HCT116 (cell line): Measurements from ENCODE around the gene TMEM164. TPM values are rescaled to one million over a fixed set of nuclear protein-coding genes. Genes with fewer than 3 reads are reported as not detected.

ENCODE experiments used
- ATAC-seq: fragments of 200-7000 bp; cut with Tn5 transposase; 2 replicates; pipeline ENCODE4 v1.9.1; 2020; ENCODE audit warnings: mild to moderate bottlenecking, moderate library complexity
- BruUV-seq: library from RNA; stranded (reverse); fragments of 400-500 nt; replicated peaks from 2 replicates; lab custom pipeline; 2021; lab: Mats Ljungman, UMichigan
- CTCF ChIA-PET: fragments of 300-600 bp; sonication (Branson Sonifier 250); formaldehyde crosslinking; loops from one replicate; lab custom pipeline; 2021; ENCODE audit warnings: antibody characterized with exemption; lab: Charles Lee
- POLR2A ChIA-PET: fragments of 300-600, 350-600 bp; sonication (Branson Sonifier 250); formaldehyde crosslinking; loops from one replicate; lab custom pipeline; 2021; ENCODE audit warnings: antibody characterized with exemption; lab: Charles Lee
- RAD21 ChIA-PET, 2 experiments: fragments of 300-600 bp; sonication (Branson Sonifier 250); formaldehyde crosslinking; loops; one replicate each; lab custom pipeline; 2023; ENCODE audit warnings: low total read pairs in 2 of 2; ENCODE audit not compliant: uncharacterized antibody in 2 of 2, unreplicated experiment in 2 of 2, low non-redundant PET in 1 of 2; lab: Charles Lee
- DNase-seq: peaks from one replicate; pipeline ENCODE4 v3.0.0-alpha.2; 2010; ENCODE audit warnings: low read depth, low spot score
- H2AFZ ChIP-seq: fragments of 200-600 bp; shearing (Covaris generic), sonication (generic); 2 replicates; pipeline ENCODE4 v1.6.1; 2017; ENCODE audit warnings: low read depth, mixed run types, mixed read lengths, antibody characterized with exemption, low read length; ENCODE audit not compliant: poor library complexity, severe bottlenecking
- H3K27ac ChIP-seq: 2 replicates; pipeline ENCODE4 v1.5.1; 2012; ENCODE audit warnings: low read depth, low read length
- H3K27me3 ChIP-seq: fragments of 200-600 bp; sonication (generic); 2 replicates; pipeline ENCODE4 v1.6.1; 2016; ENCODE audit warnings: mixed run types, low read length, mixed read lengths; ENCODE audit not compliant: insufficient read depth
- H3K36me3 ChIP-seq, 2 experiments: fragments of 200-500 bp in 1 of 2; fragments of 200-600 bp in 1 of 2; sonication (Bioruptor generic) in 1 of 2; sonication (generic) in 1 of 2; 2 replicates each; pipeline versions ENCODE4 v1.5.1 to v1.6.1; 2014 to 2016; ENCODE audit warnings: low read length in 2 of 2, inconsistent platforms in 1 of 2, mixed read lengths in 1 of 2, mixed run types in 1 of 2; ENCODE audit not compliant: insufficient read depth in 2 of 2, control insufficient read depth in 1 of 2
- H3K4me1 ChIP-seq, 2 experiments: fragments of 200-600 bp in 1 of 2; sonication (generic) in 1 of 2; 2 replicates each; pipeline versions ENCODE4 v1.5.1 to v1.6.1; 2012 to 2017; ENCODE audit warnings: low read length in 2 of 2, inconsistent platforms in 1 of 2, mild to moderate bottlenecking in 1 of 2, mixed read lengths in 1 of 2, mixed run types in 1 of 2, moderate library complexity in 1 of 2; ENCODE audit not compliant: insufficient read depth in 2 of 2, control insufficient read depth in 1 of 2
- H3K4me2 ChIP-seq: fragments of 200-600 bp; sonication (generic); 2 replicates; pipeline ENCODE4 v1.6.1; 2017; ENCODE audit warnings: mixed run types, low read length, mixed read lengths
- H3K4me3 ChIP-seq, 2 experiments: fragments of 200-600 bp in 1 of 2; sonication (generic) in 1 of 2; replicated peaks in 1 of 2; 2 replicates each; pipeline ENCODE4 v1.5.1; 2011 to 2016; ENCODE audit warnings: low read length in 2 of 2, control low read depth in 1 of 2, low read depth in 1 of 2, mild to moderate bottlenecking in 1 of 2, mixed read lengths in 1 of 2, mixed run types in 1 of 2
- H3K79me2 ChIP-seq: fragments of 200-600 bp; sonication (generic); 2 replicates; pipeline ENCODE4 v1.6.1; 2017; ENCODE audit warnings: mild to moderate bottlenecking, mixed run types, low read length, moderate library complexity, mixed read lengths; ENCODE audit not compliant: insufficient read depth
- H3K9ac ChIP-seq: fragments of 200-600 bp; sonication (generic); 2 replicates; pipeline ENCODE4 v1.6.1; 2016; ENCODE audit warnings: low read length, mixed read lengths
- H3K9me2 ChIP-seq: fragments of 200-600 bp; sonication (generic), shearing (Covaris generic); 2 replicates; pipeline ENCODE4 v1.6.1; 2017; ENCODE audit warnings: mixed run types, mild to moderate bottlenecking, moderate library complexity; ENCODE audit not compliant: insufficient read depth
- H3K9me3 ChIP-seq, 2 experiments: fragments of 200-500 bp in 1 of 2; fragments of 200-600 bp in 1 of 2; sonication (Bioruptor generic) in 1 of 2; sonication (generic) in 1 of 2; 2 replicates each; pipeline ENCODE4 v1.6.1; 2014 to 2017; ENCODE audit warnings: low read length in 2 of 2, mixed read lengths in 2 of 2, inconsistent platforms in 1 of 2, low read depth in 1 of 2, mild to moderate bottlenecking in 1 of 2, mixed run types in 1 of 2, moderate library complexity in 1 of 2; ENCODE audit not compliant: control insufficient read depth in 1 of 2, insufficient read depth in 1 of 2
- H4K20me1 ChIP-seq: fragments of 200-600 bp; sonication (generic), shearing (Covaris generic); 2 replicates; pipeline ENCODE4 v1.6.1; 2017; ENCODE audit warnings: mixed run types, mild to moderate bottlenecking, moderate library complexity; ENCODE audit not compliant: insufficient read depth
- CBX3 ChIP-seq: IDR thresholded peaks from 2 replicates; pipeline ENCODE4 v1.6.1; 2012; ENCODE audit warnings: low read depth
- CEBPB ChIP-seq: IDR thresholded peaks from 2 replicates; pipeline ENCODE4 v1.6.1; 2012; ENCODE audit warnings: low read depth
- CTCF ChIP-seq, 3 experiments: fragments of 200-600 bp in 1 of 3; sonication (generic) in 1 of 3; IDR thresholded peaks in 2 of 3; conservative IDR thresholded peaks in 1 of 3; 2 replicates each; pipeline ENCODE4 v1.5.1; 2012 to 2017; ENCODE audit warnings: low read depth in 2 of 3, low read length in 2 of 3, antibody characterized with exemption in 1 of 3, borderline replicate concordance in 1 of 3, control low read depth in 1 of 3, mild to moderate bottlenecking in 1 of 3, mixed read lengths in 1 of 3, mixed run types in 1 of 3, moderate library complexity in 1 of 3; ENCODE audit not compliant: insufficient read depth in 1 of 3
- JUND ChIP-seq: IDR thresholded peaks from 2 replicates; pipeline ENCODE4 v1.6.1; 2012
- MAX ChIP-seq: IDR thresholded peaks from 2 replicates; pipeline ENCODE4 v1.6.1; 2012
- RAD21 ChIP-seq: IDR thresholded peaks from 2 replicates; pipeline ENCODE4 v1.6.1; 2012; ENCODE audit warnings: low read depth, mild to moderate bottlenecking
- SIN3A ChIP-seq: IDR thresholded peaks from 2 replicates; pipeline ENCODE4 v1.6.1; 2012; ENCODE audit warnings: low read depth
- SRF ChIP-seq: IDR thresholded peaks from 2 replicates; pipeline ENCODE4 v1.6.1; 2012; ENCODE audit warnings: low read depth
- ZBTB33 ChIP-seq: IDR thresholded peaks from 2 replicates; pipeline ENCODE4 v1.6.1; 2011; ENCODE audit warnings: mild to moderate bottlenecking, low read length, moderate library complexity; ENCODE audit not compliant: insufficient replicate concordance; ENCODE audit errors: extremely low read depth
- ZFX ChIP-seq: fragments of 450-650 bp; IDR thresholded peaks from 2 replicates; pipeline ENCODE4 v1.6.1; 2017
- ZNF274 ChIP-seq: fragments of 200-500 bp; sonication (Bioruptor generic); IDR thresholded peaks from 2 replicates; pipeline ENCODE4 v1.6.1; 2014; ENCODE audit warnings: mild to moderate bottlenecking, low read depth, low read length, inconsistent platforms
- intact Hi-C: fragments of 100-400 bp; cut with micrococcal nuclease; formaldehyde crosslinking; loops from 2 replicates; pipeline ENCODE4 v1.10.0; 2022
- total RNA-seq: library from RNA; stranded (reverse); gene quantifications from one replicate; pipeline ENCODE4 v1.2.1, GENCODE V29; 2021; ENCODE audit not compliant: unreplicated experiment

Gene TMEM164
- total RNA-seq, 1 experiment from 2014 or later: 18.7 TPM

- TF ChIP-seq CTCF (IDR thresholded peaks at IDR 0.05 in 2 of 3, conservative IDR thresholded peaks at IDR 0.05 in 1 of 3; ENCODE audit: borderline replicate concordance in 1 of 3, insufficient read depth in 1 of 3, low read depth in 2 of 3, low read length in 2 of 3) (no peak), JUND (no peak)
These were observed 39.1 kb downstream of the TMEM164 start (continued) for GRCh38 chrX:110041980-110042379.

- POLR2A ChIA-PET: no interaction called here
- Histone ChIP-seq H3K4me3 (no peak overlapping the region), H3K79me2 (no peaks in the 10 kb centered on the region), H4K20me1 (no peaks in the 10 kb centered on the region), H3K4me2 (no peak overlapping the region), H2AFZ (no peak overlapping the region), H3K27me3 (no peaks in the 10 kb centered on the region), H3K27ac (no peak overlapping the region), H3K9me3 (no peaks in the 10 kb centered on the region), H3K9me2 (no peaks in the 10 kb centered on the region), H3K36me3 (no peaks in the 10 kb centered on the region), H3K4me1 (no peaks in the 10 kb centered on the region), H3K9ac (no peak overlapping the region)
- no TSS peak for BruUV-seq
- no peak for DNase-seq
- intact Hi-C loops: no loop called here
- RAD21 ChIA-PET: no interaction called here
- TF ChIP-seq ZFX (no peak), RAD21 (no peak), ZBTB33 (no peak), SIN3A (no peak), ZNF274 (no peak), CTCF (IDR thresholded peaks at IDR 0.05 in 2 of 3, conservative IDR thresholded peaks at IDR 0.05 in 1 of 3; ENCODE audit: borderline replicate concordance in 1 of 3, insufficient read depth in 1 of 3, low read depth in 2 of 3, low read length in 2 of 3) (no peak), MAX (no peak), SRF (no peak), CBX3 (no peak), CEBPB (no peak), JUND (no peak)
- CTCF ChIA-PET: no interaction called here
- ATAC-seq: no peak
These were observed 39.6 kb downstream of the TMEM164 start for GRCh38 chrX:110042496-110042895.
